ENCODE results near the gene NLGN1. TPM values are rescaled to one million over a fixed set of nuclear protein-coding genes. Genes with fewer than 3 reads are reported as not detected.

The NLGN1 gene
- total RNA-seq, 3 donors from 2014 or later, result 0.43 to 14.3 (median 2.0) TPM

DNA sequence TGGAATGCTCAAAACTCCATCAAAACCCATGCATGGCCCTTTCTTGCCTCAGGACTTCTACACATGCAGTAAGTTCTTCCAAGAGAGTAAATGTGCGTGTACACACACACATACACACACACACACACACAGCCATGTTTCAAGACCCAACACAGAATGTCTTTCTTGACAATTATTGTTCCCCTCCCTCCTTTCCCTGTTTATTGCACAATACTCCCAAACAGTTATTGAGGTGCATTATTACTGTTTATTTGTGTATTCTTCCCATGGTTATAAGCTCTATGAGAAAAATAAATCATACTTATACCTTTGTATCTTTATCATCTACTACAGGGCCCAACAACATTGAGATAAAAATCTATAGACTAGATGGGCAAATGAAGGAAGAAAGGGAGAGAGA is 937.8 kb downstream of the NLGN1 start:
- ATAC-seq (no peak), DNase-seq (no peak)
- no peaks in the 10 kb centered on the region for H3K9me3 ChIP-seq
- intact Hi-C loops (cut with DNase I, micrococcal nuclease), result no loop called here
- TF ChIP-seq, protein P1, sequence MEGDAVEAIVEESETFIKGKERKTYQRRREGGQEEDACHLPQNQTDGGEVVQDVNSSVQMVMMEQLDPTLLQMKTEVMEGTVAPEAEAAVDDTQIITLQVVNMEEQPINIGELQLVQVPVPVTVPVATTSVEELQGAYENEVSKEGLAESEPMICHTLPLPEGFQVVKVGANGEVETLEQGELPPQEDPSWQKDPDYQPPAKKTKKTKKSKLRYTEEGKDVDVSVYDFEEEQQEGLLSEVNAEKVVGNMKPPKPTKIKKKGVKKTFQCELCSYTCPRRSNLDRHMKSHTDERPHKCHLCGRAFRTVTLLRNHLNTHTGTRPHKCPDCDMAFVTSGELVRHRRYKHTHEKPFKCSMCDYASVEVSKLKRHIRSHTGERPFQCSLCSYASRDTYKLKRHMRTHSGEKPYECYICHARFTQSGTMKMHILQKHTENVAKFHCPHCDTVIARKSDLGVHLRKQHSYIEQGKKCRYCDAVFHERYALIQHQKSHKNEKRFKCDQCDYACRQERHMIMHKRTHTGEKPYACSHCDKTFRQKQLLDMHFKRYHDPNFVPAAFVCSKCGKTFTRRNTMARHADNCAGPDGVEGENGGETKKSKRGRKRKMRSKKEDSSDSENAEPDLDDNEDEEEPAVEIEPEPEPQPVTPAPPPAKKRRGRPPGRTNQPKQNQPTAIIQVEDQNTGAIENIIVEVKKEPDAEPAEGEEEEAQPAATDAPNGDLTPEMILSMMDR (IDR thresholded peaks at IDR 0.05), result no peak
- H3K36me3 ChIP-seq (ENCODE audit: low read depth), result no peaks in the 10 kb centered on the region
- no peaks in the 10 kb centered on the region for H3K4me1 ChIP-seq (ENCODE audit: low read depth)
- H3K4me3 ChIP-seq, result no peak overlapping the region

DNA sequence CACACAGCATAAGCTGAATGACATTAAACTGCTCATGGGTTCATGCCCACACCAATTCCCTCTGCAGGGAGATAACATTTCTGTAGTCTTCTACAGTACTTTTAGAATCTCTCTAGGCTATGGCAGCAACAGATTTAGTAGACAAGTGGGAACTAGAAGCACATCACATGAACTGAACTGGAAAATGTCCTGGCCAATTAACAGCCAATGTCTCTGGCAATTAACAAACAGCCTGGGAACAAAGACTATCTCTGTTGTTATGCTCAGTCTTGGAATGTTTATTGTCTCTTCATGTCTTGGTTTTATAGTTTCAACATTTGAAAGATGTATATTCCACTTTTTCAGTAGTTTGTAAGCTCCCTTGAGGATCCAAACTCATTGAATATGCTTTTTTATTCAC is 938.4 kb downstream of the NLGN1 start:
- no peaks in the 10 kb centered on the region for H3K4me1 ChIP-seq (ENCODE audit: low read depth)
- H3K36me3 ChIP-seq (ENCODE audit: low read depth), result no peaks in the 10 kb centered on the region
- TF ChIP-seq, protein P1 (IDR thresholded peaks at IDR 0.05), result no peak
- no peak for ATAC-seq
- no peak for DNase-seq
- H3K4me3 ChIP-seq, result no peak overlapping the region
- H3K9me3 ChIP-seq, result no peaks in the 10 kb centered on the region
- intact Hi-C loops (cut with DNase I, micrococcal nuclease), result no loop called here
